HEK293 (cell line): Measurements from ENCODE around the gene CLEC18B.
"Not testable (repeated sequence)": the region's sequence is repeated elsewhere in the genome, so short reads cannot be mapped to it uniquely, and the experiment has no call there.

Source experiments
- BCL11A ChIP-seq: fragments of 450-650 bp; formaldehyde crosslinking; IDR thresholded peaks from 2 replicates; pipeline ENCODE4 v1.5.1; 2016; ENCODE audit warnings: low read depth, missing biosample characterization, missing genetic modification characterization
- CTCF ChIP-seq: fragments of 450-650 bp; formaldehyde crosslinking; IDR thresholded peaks from 2 replicates; pipeline ENCODE4 v1.5.1; 2016; ENCODE audit warnings: missing biosample characterization, missing genetic modification characterization
- MZF1 ChIP-seq: fragments of 450-650 bp; formaldehyde crosslinking; IDR thresholded peaks from 2 replicates; pipeline ENCODE4 v1.5.1; 2017; ENCODE audit warnings: missing biosample characterization, missing genetic modification characterization, borderline replicate concordance
- PRDM10 ChIP-seq: fragments of 450-650 bp; formaldehyde crosslinking; IDR thresholded peaks from 2 replicates; pipeline ENCODE4 v1.5.1; 2016; ENCODE audit warnings: missing biosample characterization, missing genetic modification characterization
- PRDM2 ChIP-seq: fragments of 450-650 bp; formaldehyde crosslinking; IDR thresholded peaks from 2 replicates; pipeline ENCODE4 v1.5.1; 2016; ENCODE audit warnings: missing biosample characterization, missing genetic modification characterization, borderline replicate concordance
- REST ChIP-seq: fragments of 450-650 bp; formaldehyde crosslinking; IDR thresholded peaks from 2 replicates; pipeline ENCODE4 v1.5.1; 2016; ENCODE audit warnings: missing biosample characterization, missing genetic modification characterization
- TRIM28 ChIP-seq: IDR thresholded peaks from 2 replicates; pipeline ENCODE4 v1.6.1; 2011; ENCODE audit warnings: low read length, control low read depth, borderline replicate concordance
- ZNF837 ChIP-seq: fragments of 450-650 bp; formaldehyde crosslinking; IDR thresholded peaks from 2 replicates; pipeline ENCODE4 v1.5.1; 2016; ENCODE audit warnings: missing biosample characterization, missing genetic modification characterization

GRCh38 chr16:74373847-74374184 lies 47.5 kb downstream of the CLEC18B start:
- TF ChIP-seq PRDM2 (tag by site-specific recombination); TRIM28; ZNF837; PRDM10 (tag by site-specific recombination); REST (tag by site-specific recombination); MZF1 (tag by site-specific recombination); CTCF; BCL11A (tag by site-specific recombination): not testable (repeated sequence)
